ENCODE data around the gene POLR1A.
A peak's percentile ranks its signal among the peaks of the same experiment; 100 is the strongest.

POLR1A gene

DNA sequence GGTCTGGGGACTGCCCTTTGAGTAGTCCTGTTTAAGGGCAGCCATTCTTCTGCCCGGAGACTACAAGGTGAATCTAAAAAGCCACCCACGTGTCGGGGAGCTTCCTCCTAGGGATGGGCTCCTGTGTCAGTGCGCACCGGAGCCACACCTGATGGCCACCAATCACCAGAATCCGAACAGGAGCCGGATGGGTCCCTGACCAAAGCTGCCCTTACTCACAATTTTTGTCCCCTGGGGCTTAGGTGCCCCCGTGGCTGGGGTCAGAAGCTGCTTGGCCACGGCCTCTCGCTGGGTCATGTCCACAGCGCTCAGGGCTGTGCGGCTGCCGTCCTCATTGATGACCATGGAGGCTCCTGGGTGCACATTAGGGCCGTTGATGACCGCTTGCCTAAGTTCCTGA, 30.9 kb downstream of the POLR1A start:
- H3K27me3 ChIP-seq (ENCODE audit: low read depth, low read length) = no peaks in the 10 kb centered on the region
- H3K4me1 ChIP-seq (ENCODE audit: low read length) = peaks cover 37% of the 10 kb centered on the region
- no peak overlapping the region for H3K4me2 ChIP-seq (ENCODE audit: low read length)
- no peaks in the 10 kb centered on the region; the same call in 1 of the 2 replicates for H3K79me2 ChIP-seq (ENCODE audit: low read length)
- peaks cover 59% of the 10 kb centered on the region for H3K36me3 ChIP-seq (replicated peaks; ENCODE audit: low read depth, low read length)
- no peak overlapping the region for H3K9ac ChIP-seq (ENCODE audit: low read length)
- no peaks in the 10 kb centered on the region for H4K20me1 ChIP-seq (ENCODE audit: insufficient read depth, low read length)
- no peak overlapping the region for H3K27ac ChIP-seq (ENCODE audit: low read length)
- H3K9me3 ChIP-seq (ENCODE audit: insufficient read depth, low read length) = no peaks in the 10 kb centered on the region
- H2AFZ ChIP-seq (ENCODE audit: low read depth, low read length) = no peak overlapping the region
- no peak overlapping the region for H3K4me3 ChIP-seq (ENCODE audit: low read length)
- TF ChIP-seq, protein P1, sequence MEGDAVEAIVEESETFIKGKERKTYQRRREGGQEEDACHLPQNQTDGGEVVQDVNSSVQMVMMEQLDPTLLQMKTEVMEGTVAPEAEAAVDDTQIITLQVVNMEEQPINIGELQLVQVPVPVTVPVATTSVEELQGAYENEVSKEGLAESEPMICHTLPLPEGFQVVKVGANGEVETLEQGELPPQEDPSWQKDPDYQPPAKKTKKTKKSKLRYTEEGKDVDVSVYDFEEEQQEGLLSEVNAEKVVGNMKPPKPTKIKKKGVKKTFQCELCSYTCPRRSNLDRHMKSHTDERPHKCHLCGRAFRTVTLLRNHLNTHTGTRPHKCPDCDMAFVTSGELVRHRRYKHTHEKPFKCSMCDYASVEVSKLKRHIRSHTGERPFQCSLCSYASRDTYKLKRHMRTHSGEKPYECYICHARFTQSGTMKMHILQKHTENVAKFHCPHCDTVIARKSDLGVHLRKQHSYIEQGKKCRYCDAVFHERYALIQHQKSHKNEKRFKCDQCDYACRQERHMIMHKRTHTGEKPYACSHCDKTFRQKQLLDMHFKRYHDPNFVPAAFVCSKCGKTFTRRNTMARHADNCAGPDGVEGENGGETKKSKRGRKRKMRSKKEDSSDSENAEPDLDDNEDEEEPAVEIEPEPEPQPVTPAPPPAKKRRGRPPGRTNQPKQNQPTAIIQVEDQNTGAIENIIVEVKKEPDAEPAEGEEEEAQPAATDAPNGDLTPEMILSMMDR (IDR thresholded peaks at IDR 0.05; ENCODE audit: low read depth, low read length) = no peak
- TF ChIP-seq EZH2phosphoT487 (IDR thresholded peaks at IDR 0.05; ENCODE audit: low read depth) = no peak

DNA sequence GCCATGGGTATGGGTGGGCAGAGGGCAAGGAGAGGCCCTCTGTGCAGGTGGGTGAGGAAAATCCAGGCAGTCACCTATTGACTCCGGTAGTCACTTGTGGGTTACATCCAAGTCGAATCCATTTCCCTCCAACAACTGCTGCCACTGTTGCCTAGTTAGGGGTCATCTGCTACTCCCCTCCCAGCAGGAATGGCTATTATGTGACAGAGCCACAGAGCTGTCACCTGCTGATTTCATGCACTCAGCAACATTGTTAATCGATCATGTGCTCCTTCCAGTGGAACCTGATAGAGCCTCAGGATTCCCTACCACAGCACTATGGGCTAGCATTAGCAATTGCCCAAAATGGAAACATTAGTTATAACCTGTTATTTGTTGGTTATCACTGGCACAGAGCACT, 31.4 kb downstream of the POLR1A start:
- no peaks in the 10 kb centered on the region for H4K20me1 ChIP-seq (ENCODE audit: insufficient read depth, low read length)
- TF ChIP-seq, protein P1 (IDR thresholded peaks at IDR 0.05; ENCODE audit: low read depth, low read length) = no peak
- no peak for TF ChIP-seq EZH2phosphoT487 (IDR thresholded peaks at IDR 0.05; ENCODE audit: low read depth)
- no peak overlapping the region for H2AFZ ChIP-seq (ENCODE audit: low read depth, low read length)
- H3K9ac ChIP-seq (ENCODE audit: low read length) = no peak overlapping the region
- H3K79me2 ChIP-seq (ENCODE audit: low read length) = no peaks in the 10 kb centered on the region; the same call in 1 of the 2 replicates
- H3K4me3 ChIP-seq (ENCODE audit: low read length) = no peak overlapping the region
- 0 out of 2 replicates have a peak overlapping the region, but pooled peaks have one; percentile 93 for H3K27ac ChIP-seq (ENCODE audit: low read length)
- no peak overlapping the region for H3K4me2 ChIP-seq (ENCODE audit: low read length)
- peaks cover 32% of the 10 kb centered on the region for H3K4me1 ChIP-seq (ENCODE audit: low read length)
- no peaks in the 10 kb centered on the region for H3K27me3 ChIP-seq (ENCODE audit: low read depth, low read length)
- H3K9me3 ChIP-seq (ENCODE audit: insufficient read depth, low read length) = no peaks in the 10 kb centered on the region
- H3K36me3 ChIP-seq (replicated peaks; ENCODE audit: low read depth, low read length) = peaks cover 61% of the 10 kb centered on the region

DNA sequence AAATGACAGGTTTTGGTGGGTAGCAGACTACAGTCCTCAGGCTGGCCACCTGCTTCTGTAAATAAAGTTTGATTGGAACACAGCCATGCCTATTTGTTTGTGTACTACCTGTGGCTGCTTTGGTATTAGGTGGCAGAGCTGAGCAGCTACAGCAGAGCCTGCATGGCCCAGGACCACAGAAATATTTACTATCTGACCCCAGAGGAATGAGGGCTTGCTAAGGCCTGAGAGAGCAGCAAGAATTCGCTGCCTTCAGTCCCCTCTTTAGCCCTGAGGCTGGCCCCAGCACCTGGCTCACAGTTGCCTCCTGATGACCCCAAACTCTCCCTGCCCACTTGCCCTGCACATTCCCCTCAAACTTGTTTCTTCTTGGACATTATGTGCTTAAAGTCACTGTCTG, 32.5 kb downstream of the POLR1A start:
- Histone ChIP-seq H4K20me1 (ENCODE audit: insufficient read depth, low read length) (no peaks in the 10 kb centered on the region), H3K4me2 (ENCODE audit: low read length) (no peak overlapping the region), H3K27ac (ENCODE audit: low read length) (peak overlapping the region; percentile 93)

DNA sequence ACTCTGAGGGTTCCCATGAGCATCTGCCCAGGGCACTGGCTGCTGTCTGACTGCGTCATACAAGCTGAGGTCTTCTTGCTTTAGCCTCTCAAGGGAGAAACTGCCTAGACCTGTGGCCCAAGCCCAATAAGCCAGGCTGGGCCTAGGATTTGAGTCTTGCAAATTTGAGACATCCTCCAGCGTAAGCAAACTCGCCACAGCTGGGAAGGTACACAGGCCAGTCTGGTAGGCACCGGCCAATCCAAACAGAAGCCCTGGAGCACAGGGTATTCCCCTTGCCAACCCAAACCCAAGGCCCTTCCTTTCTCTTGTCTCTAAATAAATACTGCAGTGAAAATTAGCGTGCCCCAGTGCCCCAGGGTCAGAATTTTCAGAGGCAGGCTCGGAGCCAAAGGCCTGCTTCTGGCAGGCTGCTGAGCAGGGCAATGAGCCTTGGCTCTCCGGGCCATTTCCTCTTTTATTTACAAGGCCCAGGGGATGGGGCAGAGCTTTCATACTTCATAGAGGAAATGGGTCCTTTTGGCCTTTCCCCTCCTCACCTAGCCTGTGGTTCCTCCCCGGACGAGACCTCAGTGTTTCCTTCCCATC, 33.3 kb downstream of the POLR1A start:
- Histone ChIP-seq H3K27ac (ENCODE audit: low read length) (peak overlapping the region; percentile 93), H2AFZ (ENCODE audit: low read depth, low read length) (no peak overlapping the region), H3K9me3 (ENCODE audit: insufficient read depth, low read length) (no peaks in the 10 kb centered on the region), H3K4me3 (ENCODE audit: low read length) (0 out of 2 replicates have a peak overlapping the region, but pooled peaks have one; percentile 3), H4K20me1 (ENCODE audit: insufficient read depth, low read length) (no peaks in the 10 kb centered on the region), H3K79me2 (ENCODE audit: low read length) (no peaks in the 10 kb centered on the region), H3K4me1 (ENCODE audit: low read length) (peaks cover 41% of the 10 kb centered on the region), H3K9ac (ENCODE audit: low read length) (peak overlapping the region; percentile 54), H3K36me3 (replicated peaks; ENCODE audit: low read depth, low read length) (peaks cover 54% of the 10 kb centered on the region), H3K4me2 (ENCODE audit: low read length) (peak overlapping the region; percentile 50), H3K27me3 (ENCODE audit: low read depth, low read length) (no peaks in the 10 kb centered on the region)
- no peak for TF ChIP-seq EZH2phosphoT487 (IDR thresholded peaks at IDR 0.05; ENCODE audit: low read depth)
- TF ChIP-seq, protein P1 (IDR thresholded peaks at IDR 0.05; ENCODE audit: low read depth, low read length) = no peak

More for the DNA sequence above, 32.5 kb downstream of the POLR1A start:
- no peaks in the 10 kb centered on the region for H3K27me3 ChIP-seq (ENCODE audit: low read depth, low read length)
- H3K9me3 ChIP-seq (ENCODE audit: insufficient read depth, low read length) = no peaks in the 10 kb centered on the region
- TF ChIP-seq, protein P1 (IDR thresholded peaks at IDR 0.05; ENCODE audit: low read depth, low read length) = no peak
- no peak for TF ChIP-seq EZH2phosphoT487 (IDR thresholded peaks at IDR 0.05; ENCODE audit: low read depth)
- peak overlapping the region; percentile 52; the same call in 1 of the 2 replicates for H3K9ac ChIP-seq (ENCODE audit: low read length)
- peaks cover 32% of the 10 kb centered on the region for H3K4me1 ChIP-seq (ENCODE audit: low read length)
- H3K36me3 ChIP-seq (replicated peaks; ENCODE audit: low read depth, low read length) = peaks cover 61% of the 10 kb centered on the region
- H3K4me3 ChIP-seq (ENCODE audit: low read length) = no peak overlapping the region
- no peak overlapping the region for H2AFZ ChIP-seq (ENCODE audit: low read depth, low read length)
- no peaks in the 10 kb centered on the region for H3K79me2 ChIP-seq (ENCODE audit: low read length)
